ENCODE results near the gene ZNF396.
A peak's percentile ranks its signal among the peaks of the same experiment; 100 is the strongest.

Gene ZNF396

GRCh38 chr18:35369126-35369525 is 8.0 kb downstream of the ZNF396 start:
- Mint-ChIP-seq H3K4me1 (peaks cover 6% of the 10 kb centered on the region), H3K36me3 (no peaks in the 10 kb centered on the region), H3K27ac (no peak overlapping the region), H3K4me3 (no peak overlapping the region), H3K27me3 (no peaks in the 10 kb centered on the region), H3K9me3 (no peaks in the 10 kb centered on the region)
- no peak for DNase-seq
- CTCF ChIA-PET: no interaction called here

- Mint-ChIP-seq H3K27ac (no peak overlapping the region), H3K9me3 (no peaks in the 10 kb centered on the region), H3K4me1 (peaks cover 6% of the 10 kb centered on the region), H3K27me3 (no peaks in the 10 kb centered on the region), H3K36me3 (no peaks in the 10 kb centered on the region), H3K4me3 (no peak overlapping the region)
- CTCF ChIA-PET: no interaction called here
- no peak for DNase-seq
Observed at GRCh38 chr18:35368595-35368994, 8.5 kb downstream of the ZNF396 start.

- Mint-ChIP-seq H3K9me3 (no peaks in the 10 kb centered on the region), H3K36me3 (no peaks in the 10 kb centered on the region), H3K4me1 (no peaks in the 10 kb centered on the region), H3K27me3 (peaks cover 7% of the 10 kb centered on the region), H3K27ac (no peak overlapping the region), H3K4me3 (no peak overlapping the region)
- no peak for DNase-seq
- CTCF ChIA-PET: no interaction called here
Observed at GRCh38 chr18:35362531-35362930, 14.6 kb downstream of the ZNF396 start.

GRCh38 chr18:35361570-35362321 is 15.4 kb downstream of the ZNF396 start:
- Mint-ChIP-seq H3K9me3 (no peaks in the 10 kb centered on the region), H3K36me3 (no peaks in the 10 kb centered on the region), H3K27ac (no peak overlapping the region), H3K27me3 (peaks cover 7% of the 10 kb centered on the region), H3K4me3 (no peak overlapping the region), H3K4me1 (no peaks in the 10 kb centered on the region)
- CTCF ChIA-PET: no interaction called here
- DNase-seq: no peak

GRCh38 chr18:35355140-35355618 is 22.0 kb downstream of the ZNF396 start:
- Mint-ChIP-seq H3K9me3 (peaks cover 15% of the 10 kb centered on the region), H3K4me3 (no peak overlapping the region), H3K27ac (no peak overlapping the region), H3K36me3 (peaks cover 3% of the 10 kb centered on the region), H3K4me1 (no peaks in the 10 kb centered on the region), H3K27me3 (no peaks in the 10 kb centered on the region)
- DNase-seq: peak; percentile 69
- CTCF ChIA-PET: interaction anchor here (0.8 to 2.6 kb wide), 16 partner anchors 9 to 352 kb away, joined by 3 to 18 read pairs (median 3); partner anchors contain the start of genes ZNF24 and ZNF397

GRCh38 chr18:35352778-35353177 is 24.4 kb downstream of the ZNF396 start:
- no peak overlapping the region for H3K27ac Mint-ChIP-seq
- no peak overlapping the region for H3K4me3 Mint-ChIP-seq
- CTCF ChIA-PET: interaction anchor here (0.7 kb wide), 1 partner anchor 464 kb away, joined by 3 read pairs; no protein-coding TSS in a partner anchor
- H3K9me3 Mint-ChIP-seq: peaks cover 15% of the 10 kb centered on the region
- peaks cover 3% of the 10 kb centered on the region for H3K36me3 Mint-ChIP-seq
- H3K4me1 Mint-ChIP-seq: no peaks in the 10 kb centered on the region
- H3K27me3 Mint-ChIP-seq: no peaks in the 10 kb centered on the region
- no peak for DNase-seq

DNA sequence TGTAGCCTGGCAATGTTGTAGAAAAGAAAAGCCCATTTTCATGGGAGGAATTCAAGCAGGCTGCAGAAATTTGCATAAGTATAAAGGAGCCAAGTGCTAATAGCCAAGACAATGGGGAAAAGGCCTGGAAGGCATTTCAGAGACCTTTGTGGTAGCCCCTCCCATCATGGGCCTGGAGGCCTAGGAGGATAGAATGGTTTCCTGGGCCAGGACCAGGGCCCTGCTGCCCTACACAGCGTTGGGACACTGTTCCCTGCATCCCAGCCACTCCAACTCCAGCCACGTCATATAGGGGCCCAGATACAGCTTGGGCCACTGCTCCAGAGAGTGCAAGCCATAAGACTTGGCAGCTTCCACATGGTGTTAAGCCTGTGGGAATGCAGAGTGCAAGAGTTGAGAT is 24.9 kb downstream of the ZNF396 start:
- Mint-ChIP-seq H3K27ac (no peak overlapping the region), H3K36me3 (peaks cover 3% of the 10 kb centered on the region), H3K9me3 (peaks cover 15% of the 10 kb centered on the region), H3K4me1 (no peaks in the 10 kb centered on the region), H3K4me3 (no peak overlapping the region), H3K27me3 (no peaks in the 10 kb centered on the region)
- CTCF ChIA-PET: interaction anchor here (0.7 kb wide), 1 partner anchor 463 kb away, joined by 3 read pairs; no protein-coding TSS in a partner anchor
- no peak for DNase-seq

DNA sequence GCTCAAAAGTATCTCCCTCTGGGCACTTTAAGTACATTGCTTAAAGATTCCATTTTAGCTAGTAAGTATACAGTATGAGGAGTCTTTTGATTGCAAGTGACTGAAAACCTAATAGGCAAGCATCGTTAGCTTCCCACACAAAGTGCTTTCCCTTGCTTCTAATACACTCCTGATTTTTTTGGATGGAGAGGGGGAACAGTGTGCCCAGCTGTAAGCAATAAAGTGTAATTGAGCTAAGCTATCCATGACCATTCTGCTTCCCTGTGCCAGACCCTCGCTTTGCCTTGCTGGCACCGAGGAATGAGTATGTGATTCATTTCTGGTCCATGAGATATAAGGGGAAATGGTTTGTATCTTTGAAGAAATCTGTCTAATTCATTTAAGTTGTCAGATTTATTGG is 29.1 kb downstream of the ZNF396 start:
- H3K4me1 Mint-ChIP-seq: peaks cover 15% of the 10 kb centered on the region
- no peaks in the 10 kb centered on the region for H3K27me3 Mint-ChIP-seq
- no peak overlapping the region for H3K4me3 Mint-ChIP-seq
- CTCF ChIA-PET: interaction anchor here (1.9 kb wide), 1 partner anchor 115 kb away, joined by 5 read pairs; no protein-coding TSS in a partner anchor
- H3K27ac Mint-ChIP-seq: no peak overlapping the region
- H3K36me3 Mint-ChIP-seq: peaks cover 9% of the 10 kb centered on the region
- no peak for DNase-seq
- H3K9me3 Mint-ChIP-seq: peaks cover 12% of the 10 kb centered on the region

DNA sequence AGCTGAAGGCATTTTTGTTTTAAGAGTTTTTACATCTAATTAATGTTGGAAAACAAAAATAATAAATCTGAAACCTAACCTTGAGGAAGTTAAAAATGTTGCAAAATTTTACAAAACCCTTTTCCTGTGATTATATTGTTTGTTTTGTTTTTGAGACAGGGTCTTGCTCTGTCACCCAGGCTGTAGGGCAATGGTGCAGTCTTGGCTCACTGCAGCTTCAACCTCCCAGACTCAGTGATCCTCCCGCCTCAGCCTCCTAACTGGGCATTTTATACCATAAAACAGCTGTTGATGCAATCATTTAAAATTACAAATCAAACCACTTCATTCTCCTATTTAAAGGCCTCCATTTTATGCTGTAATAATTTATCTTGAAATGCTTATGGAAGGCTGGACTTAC is 31.2 kb downstream of the ZNF396 start:
- Mint-ChIP-seq H3K4me1 (peaks cover 27% of the 10 kb centered on the region), H3K27me3 (no peaks in the 10 kb centered on the region), H3K27ac (no peak overlapping the region), H3K4me3 (no peak overlapping the region), H3K9me3 (no peaks in the 10 kb centered on the region), H3K36me3 (peaks cover 6% of the 10 kb centered on the region)
- CTCF ChIA-PET: interaction anchor here (1.2 to 1.5 kb wide), 2 partner anchors 9 to 41 kb away, joined by 3 to 6 read pairs; no protein-coding TSS in a partner anchor
- DNase-seq: no peak

- no peak overlapping the region for H3K27ac Mint-ChIP-seq
- DNase-seq: no peak
- H3K9me3 Mint-ChIP-seq: no peaks in the 10 kb centered on the region
- H3K4me3 Mint-ChIP-seq: peak overlapping the region; percentile 88
- peaks cover 27% of the 10 kb centered on the region for H3K4me1 Mint-ChIP-seq
- H3K27me3 Mint-ChIP-seq: no peaks in the 10 kb centered on the region
- peaks cover 7% of the 10 kb centered on the region for H3K36me3 Mint-ChIP-seq
- CTCF ChIA-PET: interaction anchor here (1.2 to 1.5 kb wide), 2 partner anchors 10 to 41 kb away, joined by 3 to 6 read pairs; no protein-coding TSS in a partner anchor
Observed at GRCh38 chr18:35345460-35345921, 31.6 kb downstream of the ZNF396 start.

DNA sequence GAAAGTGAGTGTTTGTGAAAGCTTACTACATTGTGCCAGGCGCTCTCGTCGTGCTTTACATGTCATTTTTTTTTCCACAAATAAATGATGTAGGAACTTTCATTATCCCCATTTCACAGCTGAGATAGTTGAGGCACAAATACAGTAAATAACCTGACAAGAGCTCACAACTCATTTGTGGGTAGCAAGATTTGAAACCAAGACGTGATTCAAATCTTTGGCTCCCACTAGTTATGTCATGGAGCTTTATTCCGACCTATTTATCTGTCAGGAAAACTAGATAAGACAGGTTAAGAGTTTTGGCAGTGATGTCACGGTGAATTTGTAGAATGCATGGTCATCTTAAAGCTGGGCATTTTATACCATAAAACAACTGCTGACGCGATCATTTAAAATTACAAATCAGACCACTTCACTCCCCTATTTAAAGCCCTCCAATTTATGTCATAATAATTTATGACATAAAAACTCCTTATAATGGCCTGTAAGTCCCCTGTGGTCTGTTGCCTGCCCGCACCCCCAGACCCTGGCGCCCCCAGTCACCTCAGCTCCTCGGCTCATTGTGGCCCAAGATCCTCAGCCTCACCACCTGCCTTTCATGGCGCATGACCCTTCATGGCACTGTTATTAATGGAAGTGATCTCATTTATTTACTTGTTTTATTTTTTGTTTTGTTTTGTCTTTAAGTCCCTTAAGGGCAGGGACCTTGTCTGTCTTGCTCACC is 32.2 kb downstream of the ZNF396 start:
- no peak for DNase-seq
- CTCF ChIA-PET: interaction anchor here (0.8 to 1.5 kb wide), 3 partner anchors 11 to 113 kb away, joined by 3 to 6 read pairs (median 5); no protein-coding TSS in a partner anchor
- peaks cover 31% of the 10 kb centered on the region for H3K4me1 Mint-ChIP-seq
- peak overlapping the region; percentile 88 for H3K4me3 Mint-ChIP-seq
- no peaks in the 10 kb centered on the region for H3K9me3 Mint-ChIP-seq
- peaks cover 12% of the 10 kb centered on the region for H3K36me3 Mint-ChIP-seq
- H3K27me3 Mint-ChIP-seq: no peaks in the 10 kb centered on the region
- peak overlapping the region; percentile 88 for H3K27ac Mint-ChIP-seq

DNA sequence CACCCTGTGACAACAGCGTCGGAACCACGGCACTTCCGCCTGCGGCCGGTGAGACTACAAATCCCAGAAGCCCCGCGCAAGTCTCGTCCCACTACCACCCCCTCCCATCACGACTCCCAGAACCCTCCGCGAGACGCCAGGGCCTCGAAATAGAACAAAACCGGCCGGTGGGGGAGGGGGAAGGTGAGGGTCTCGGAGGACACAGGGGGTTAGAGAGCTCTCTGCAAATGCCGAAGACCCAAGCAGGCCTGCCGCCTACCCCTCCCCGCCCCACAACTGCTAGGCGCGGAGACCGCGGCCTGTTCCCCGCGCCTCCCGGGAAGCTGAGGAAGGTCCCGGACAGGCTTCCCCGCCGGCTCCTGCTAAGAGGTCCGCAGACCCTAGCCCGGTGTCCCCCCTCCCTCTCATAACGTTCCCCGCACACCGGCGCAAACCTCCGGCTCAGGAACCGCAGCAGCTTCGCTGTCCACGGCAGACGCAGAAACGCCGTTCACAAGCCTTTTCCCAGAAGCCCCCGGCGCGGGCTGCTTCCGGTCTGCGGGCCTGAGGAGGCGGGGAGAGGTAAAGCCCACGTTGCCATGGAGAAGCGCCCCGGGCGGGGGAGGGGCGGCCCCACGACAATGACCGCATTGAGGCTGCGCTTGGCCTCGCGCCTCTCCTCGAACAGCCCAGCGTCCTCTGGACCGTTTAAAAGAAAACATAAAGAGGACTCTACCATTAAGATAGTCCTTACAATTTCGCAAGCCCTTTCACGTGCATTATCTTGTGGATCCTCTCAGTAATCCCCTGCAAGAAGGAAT is 33.0 kb downstream of the ZNF396 start, which contains the start of gene ZNF24:
ZNF24 (minus strand) TSS at position 485 of the 800 bp plus-strand sequence. CDS start 3,770 bp downstream, outside the sequence.
- H3K9me3 Mint-ChIP-seq: no peaks in the 10 kb centered on the region
- H3K36me3 Mint-ChIP-seq: peaks cover 19% of the 10 kb centered on the region
- peak within 1 kb of the TSS; percentile 88 for H3K27ac Mint-ChIP-seq
- CTCF ChIA-PET: interaction anchor here (0.8 to 1.5 kb wide), 3 partner anchors 12 to 112 kb away, joined by 3 to 6 read pairs (median 5); no protein-coding TSS in a partner anchor
- peaks cover 37% of the 10 kb centered on the region for H3K4me1 Mint-ChIP-seq
- DNase-seq: peak; percentile 93
- H3K27me3 Mint-ChIP-seq: no peaks in the 10 kb centered on the region
- peak within 1 kb of the TSS; percentile 88 for H3K4me3 Mint-ChIP-seq

- DNase-seq: no peak
- CTCF ChIA-PET: no interaction called here
- Mint-ChIP-seq H3K4me3 (peak overlapping the region; percentile 88), H3K9me3 (no peaks in the 10 kb centered on the region), H3K27ac (peak overlapping the region; percentile 88), H3K27me3 (no peaks in the 10 kb centered on the region), H3K36me3 (peaks cover 26% of the 10 kb centered on the region), H3K4me1 (peaks cover 37% of the 10 kb centered on the region)
Observed at GRCh38 chr18:35343488-35343935, 33.6 kb downstream of the ZNF396 start.
